Suprapubic skin (tissue), 4 donors: ENCODE measurements around the gene SLC4A11. TPM values are rescaled to one million over a fixed set of nuclear protein-coding genes. Genes with fewer than 3 reads are reported as not detected.
A peak's percentile ranks its signal among the peaks of the same experiment; 100 is the strongest.
"Not testable (repeated sequence)": the region's sequence is repeated elsewhere in the genome, so short reads cannot be mapped to it uniquely, and the experiment has no call there.

ENCODE experiments used
- DNase-seq, 2 donors: peaks; one replicate each; pipeline ENCODE4 v3.0.0-alpha.2; 2019; ENCODE audit warnings: low spot score in 2 of 2
- H3K27ac ChIP-seq: fragments of 200-600 bp; sonication (generic); one replicate; pipeline ENCODE4 v1.5.1; 2019
- H3K27me3 ChIP-seq: fragments of 200-600 bp; sonication (generic); one replicate; pipeline ENCODE4 v1.5.1; 2019
- H3K36me3 ChIP-seq: fragments of 200-600 bp; sonication (generic); one replicate; pipeline ENCODE4 v1.5.1; 2019
- H3K4me1 ChIP-seq: fragments of 200-600 bp; sonication (generic); one replicate; pipeline ENCODE4 v1.5.1; 2019
- H3K4me3 ChIP-seq: fragments of 200-600 bp; sonication (generic); one replicate; pipeline ENCODE4 v1.5.1; 2019; ENCODE audit warnings: mild to moderate bottlenecking
- H3K9me3 ChIP-seq: fragments of 200-600 bp; sonication (generic); one replicate; pipeline ENCODE4 v1.5.1; 2019
- EP300 ChIP-seq: sonication (generic); formaldehyde crosslinking; IDR thresholded peaks from one replicate; pipeline ENCODE4 v1.6.1; 2017; ENCODE audit warnings: antibody characterized with exemption
- POLR2A ChIP-seq, 2 donors: fragments of 450-650 bp; IDR thresholded peaks; one replicate each; pipeline ENCODE4 v1.6.1; 2017; ENCODE audit warnings: antibody characterized with exemption in 2 of 2, mild to moderate bottlenecking in 2 of 2, moderate library complexity in 2 of 2
- POLR2AphosphoS5 ChIP-seq, 3 donors: sonication (generic); formaldehyde crosslinking; IDR thresholded peaks; one replicate each; pipeline ENCODE4 v1.6.1; 2017; ENCODE audit warnings: antibody characterized with exemption in 3 of 3
- WGBS: methylation state at CpG from one replicate; pipeline ENCODE4 v1.1.5; 2018; 5-methylcytosine and 5-hydroxymethylcytosine counted together
- total RNA-seq, 4 donors: library from RNA; depleted of rRNA; stranded (reverse); fragments of >200 nt; gene quantifications; one replicate each; pipeline ENCODE4 v1.1.0, GENCODE V29; 2016
- TF ChIP-seq, protein P1 (sequence below), 2 donors: fragments of 200-600 bp in 1 of 2; fragments of 450-650 bp in 1 of 2; sonication (generic) in 1 of 2; IDR thresholded peaks; one replicate each; pipeline ENCODE4 v1.5.1; 2016 to 2019; ENCODE audit warnings: antibody characterized with exemption in 2 of 2, mild to moderate bottlenecking in 1 of 2, moderate library complexity in 1 of 2

SLC4A11 gene
- total RNA-seq, 4 donors from 2014 or later: 9.9 to 26.2 (median 15.3) TPM

DNA sequence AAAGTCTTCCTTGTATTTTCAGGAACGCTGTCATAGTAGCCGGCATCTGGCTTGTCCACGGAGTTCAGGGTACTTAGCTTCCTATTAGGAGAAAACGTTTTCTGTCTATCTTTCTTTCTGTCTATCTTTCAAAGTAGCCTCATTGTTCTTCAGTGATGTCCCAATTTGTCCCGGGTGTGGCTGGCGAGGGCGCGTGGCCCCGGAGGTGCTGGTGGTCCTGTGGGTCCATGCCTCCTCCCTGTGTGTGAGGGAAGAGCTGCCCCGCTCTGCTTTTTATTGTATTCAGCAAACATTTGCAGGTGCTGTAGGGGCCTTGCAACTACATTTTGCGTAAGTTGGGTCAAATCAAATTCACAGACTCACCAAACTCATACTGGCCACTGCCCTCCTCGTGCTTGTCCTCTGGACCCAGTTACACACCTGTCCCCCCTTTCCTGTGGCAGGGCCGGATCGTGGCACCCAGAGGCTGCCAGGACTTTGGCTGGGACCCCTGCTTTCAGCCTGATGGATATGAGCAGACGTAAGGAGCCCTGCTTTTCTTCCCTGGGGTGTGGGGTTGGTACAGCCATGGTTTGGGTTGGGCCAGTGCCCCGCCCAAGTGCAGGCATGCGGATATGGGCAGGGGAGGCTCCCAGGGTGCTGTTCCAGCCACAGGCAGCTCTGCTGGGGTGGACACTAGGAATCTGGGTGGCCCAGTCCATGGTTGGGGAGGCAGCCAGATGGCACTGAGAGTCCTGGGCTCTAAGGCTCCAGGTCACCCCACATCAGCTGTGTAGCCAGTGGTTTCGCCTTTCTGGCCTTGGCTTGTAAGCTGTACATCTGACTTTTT is 17.4 kb downstream of the SLC4A11 start:
- Histone ChIP-seq H3K4me3 (no peak overlapping the region), H3K9me3 (no peaks in the 10 kb centered on the region), H3K36me3 (peaks cover 43% of the 10 kb centered on the region), H3K27me3 (no peaks in the 10 kb centered on the region), H3K27ac (no peak overlapping the region), H3K4me1 (peaks cover 12% of the 10 kb centered on the region)
- 73% methylated on average over 18 of the region's 18 CpGs for WGBS
- no peak for DNase-seq
- TF ChIP-seq EP300: no peak
- TF ChIP-seq POLR2A (IDR thresholded peaks at IDR 0.05): no peak
- TF ChIP-seq, protein P1, sequence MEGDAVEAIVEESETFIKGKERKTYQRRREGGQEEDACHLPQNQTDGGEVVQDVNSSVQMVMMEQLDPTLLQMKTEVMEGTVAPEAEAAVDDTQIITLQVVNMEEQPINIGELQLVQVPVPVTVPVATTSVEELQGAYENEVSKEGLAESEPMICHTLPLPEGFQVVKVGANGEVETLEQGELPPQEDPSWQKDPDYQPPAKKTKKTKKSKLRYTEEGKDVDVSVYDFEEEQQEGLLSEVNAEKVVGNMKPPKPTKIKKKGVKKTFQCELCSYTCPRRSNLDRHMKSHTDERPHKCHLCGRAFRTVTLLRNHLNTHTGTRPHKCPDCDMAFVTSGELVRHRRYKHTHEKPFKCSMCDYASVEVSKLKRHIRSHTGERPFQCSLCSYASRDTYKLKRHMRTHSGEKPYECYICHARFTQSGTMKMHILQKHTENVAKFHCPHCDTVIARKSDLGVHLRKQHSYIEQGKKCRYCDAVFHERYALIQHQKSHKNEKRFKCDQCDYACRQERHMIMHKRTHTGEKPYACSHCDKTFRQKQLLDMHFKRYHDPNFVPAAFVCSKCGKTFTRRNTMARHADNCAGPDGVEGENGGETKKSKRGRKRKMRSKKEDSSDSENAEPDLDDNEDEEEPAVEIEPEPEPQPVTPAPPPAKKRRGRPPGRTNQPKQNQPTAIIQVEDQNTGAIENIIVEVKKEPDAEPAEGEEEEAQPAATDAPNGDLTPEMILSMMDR (IDR thresholded peaks at IDR 0.05): no peak
- TF ChIP-seq POLR2AphosphoS5 (IDR thresholded peaks at IDR 0.05): no peak

DNA sequence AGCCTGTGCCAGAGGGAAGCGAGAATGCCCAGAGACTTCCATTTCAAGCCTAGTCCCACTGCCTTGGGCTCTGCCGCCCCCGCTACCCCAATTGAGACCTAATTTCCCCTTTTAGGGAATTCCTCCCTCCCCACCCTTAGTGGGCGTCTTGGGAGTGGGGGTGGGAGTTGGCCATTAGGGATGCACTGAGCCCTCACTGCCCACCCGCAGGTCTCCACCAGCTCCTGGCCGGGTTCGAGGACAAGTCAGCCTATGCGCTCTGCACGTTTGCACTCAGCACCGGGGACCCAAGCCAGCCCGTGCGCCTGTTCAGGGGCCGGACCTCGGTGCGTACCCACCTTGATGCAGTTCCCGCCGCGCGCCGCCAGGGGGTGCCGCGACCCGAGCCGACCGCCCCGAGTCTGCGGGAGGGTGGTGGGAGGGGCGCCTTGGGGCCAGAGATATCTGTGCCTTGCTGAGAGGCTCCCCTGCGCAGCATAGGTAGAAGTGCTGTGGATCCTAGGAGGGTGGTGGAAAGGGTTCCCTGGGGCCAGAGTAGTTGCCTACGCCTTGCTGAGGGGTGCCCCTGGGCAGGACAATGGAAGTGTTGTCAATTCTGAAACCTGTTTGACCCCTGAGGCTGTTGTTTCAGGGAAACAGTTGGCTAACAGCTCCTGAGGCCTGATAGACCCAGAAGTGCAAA is 20.5 kb downstream of the SLC4A11 start:
- Histone ChIP-seq H3K9me3 (no peaks in the 10 kb centered on the region), H3K27ac (peak overlapping the region; percentile 50), H3K36me3 (peaks cover 57% of the 10 kb centered on the region), H3K4me3 (no peak overlapping the region), H3K27me3 (no peaks in the 10 kb centered on the region), H3K4me1 (peaks cover 12% of the 10 kb centered on the region)
- 47% methylated on average over 19 of the region's 30 CpGs for WGBS
- DNase-seq: peak in 1 of 2 donors; percentile 78
- no peak for TF ChIP-seq POLR2AphosphoS5 (IDR thresholded peaks at IDR 0.05)
- no peak for TF ChIP-seq EP300
- TF ChIP-seq POLR2A (IDR thresholded peaks at IDR 0.05): no peak
- TF ChIP-seq, protein P1 (IDR thresholded peaks at IDR 0.05): peak; percentile 62 to 91

- H3K4me3 ChIP-seq, H3K9me3 ChIP-seq, DNase-seq, H3K27ac ChIP-seq, H3K27me3 ChIP-seq: not testable (repeated sequence)
- 93% methylated on average over 7 of the region's 7 CpGs for WGBS
- Histone ChIP-seq H3K4me1 (peaks cover 10% of the 10 kb centered on the region), H3K36me3 (peaks cover 42% of the 10 kb centered on the region)
Observed at GRCh38 chr20:3215359-3215917, 23.6 kb downstream of the SLC4A11 start.

- TF ChIP-seq EP300: no peak
- no peak for TF ChIP-seq POLR2AphosphoS5 (IDR thresholded peaks at IDR 0.05)
- TF ChIP-seq, protein P1 (IDR thresholded peaks at IDR 0.05): no peak
- TF ChIP-seq POLR2A (IDR thresholded peaks at IDR 0.05): no peak
- H3K27ac ChIP-seq: no peak overlapping the region
- H3K4me3 ChIP-seq: no peak overlapping the region
- no peaks in the 10 kb centered on the region for H3K9me3 ChIP-seq
- no peaks in the 10 kb centered on the region for H3K27me3 ChIP-seq
- H3K4me1 ChIP-seq: peaks cover 18% of the 10 kb centered on the region
- DNase-seq: no peak
- 92% methylated on average over 7 of the region's 7 CpGs for WGBS
- H3K36me3 ChIP-seq: peaks cover 38% of the 10 kb centered on the region
Observed at GRCh38 chr20:3213226-3213625, 25.8 kb downstream of the SLC4A11 start.

DNA sequence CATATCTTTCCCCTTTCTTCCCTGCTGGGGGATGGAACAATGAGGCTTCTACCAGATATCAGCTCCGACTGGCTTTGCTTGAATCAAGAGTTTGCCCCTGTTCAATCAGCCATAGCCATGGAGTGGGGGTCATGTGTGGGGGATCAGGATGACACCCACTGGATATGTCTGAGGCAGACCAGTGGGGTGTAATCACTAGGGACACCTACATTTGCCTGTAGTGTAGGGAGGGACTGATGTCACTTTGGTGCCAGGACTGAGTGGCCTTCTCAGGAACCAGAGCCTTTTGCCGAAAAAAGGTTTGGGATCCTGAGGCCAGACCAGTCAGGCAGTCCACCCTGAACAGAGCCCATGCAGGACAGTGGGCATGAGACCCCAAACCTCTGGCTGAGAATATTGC is 28.6 kb downstream of the SLC4A11 start:
- Histone ChIP-seq H3K9me3 (no peaks in the 10 kb centered on the region), H3K27me3 (no peaks in the 10 kb centered on the region), H3K27ac (no peak overlapping the region), H3K4me1 (peaks cover 17% of the 10 kb centered on the region), H3K36me3 (peaks cover 24% of the 10 kb centered on the region), H3K4me3 (peak overlapping the region; percentile 89)
- no peak for DNase-seq
- TF ChIP-seq POLR2A (IDR thresholded peaks at IDR 0.05) (no peak), EP300 (no peak), POLR2AphosphoS5 (IDR thresholded peaks at IDR 0.05) (no peak)
- TF ChIP-seq, protein P1 (IDR thresholded peaks at IDR 0.05): no peak
- WGBS: 81% methylated on average over 2 of the region's 2 CpGs
